ENCODE measurements around the gene TLN1. TPM values are rescaled to one million over a fixed set of nuclear protein-coding genes. Genes with fewer than 3 reads are reported as not detected.

The TLN1 gene
- polyA plus RNA-seq (2011; rRNA removed) (165 and 224 TPM in 2 replicates), polyA minus RNA-seq (2011; rRNA and poly(A)+ RNA removed) (900 and 1,135 TPM in 2 replicates)

DNA sequence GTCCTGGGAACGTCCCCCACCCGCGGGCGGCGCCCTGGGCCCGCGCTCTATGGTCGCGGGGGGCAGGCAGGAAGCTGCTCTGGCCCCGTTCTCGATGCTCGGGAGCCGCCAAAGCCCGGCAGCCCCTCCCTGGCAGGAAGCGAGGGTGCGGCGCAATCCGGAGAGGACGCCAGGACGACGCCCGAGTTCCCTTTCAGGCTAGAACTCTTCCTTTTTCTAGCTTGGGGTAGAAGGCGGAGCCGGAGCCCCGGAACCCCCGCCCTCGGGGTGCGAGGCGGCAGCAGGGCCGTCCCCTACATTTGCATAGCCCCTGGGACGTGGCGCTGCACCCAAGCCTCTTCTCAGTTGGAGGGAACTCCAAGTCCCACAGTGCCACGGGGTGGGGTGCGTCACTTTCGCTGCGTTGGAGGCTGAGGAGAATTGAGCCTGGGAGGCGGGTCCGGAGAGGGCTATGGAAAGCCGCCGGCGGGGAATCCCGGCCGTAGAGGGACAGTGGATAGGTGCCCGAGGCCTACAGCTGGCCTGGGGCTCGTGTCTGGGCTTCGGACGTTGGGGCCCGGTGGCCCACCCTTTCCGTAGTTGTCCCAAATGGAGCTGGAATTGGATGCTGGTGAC, at the start of gene TLN1, which contains the start of gene CREB3:
Gene TLN1 (minus strand): TSS at position 11 of the 615 bp plus-strand sequence. CDS start 6,501 bp downstream, outside the sequence.
Gene CREB3 (plus strand): TSS at position 482 of the 615 bp plus-strand sequence. CDS start 107 bp downstream, at position 589.
- Histone ChIP-seq H3K9me3 (ENCODE audit: control insufficient read depth, insufficient read depth, low read length) (no peaks in the 10 kb centered on the region; the same call in 1 of the 2 replicates), H3K27ac (ENCODE audit: low read depth, low read length) (peak within 1 kb of the TSS; percentile 92), H3K4me3 (ENCODE audit: low read depth, low read length) (peak within 1 kb of the TSS; percentile 98), H3K27me3 (ENCODE audit: control insufficient read depth, insufficient read depth, low read length) (no peaks in the 10 kb centered on the region)
- ChIA-PET CTCF (interaction anchor here (1.2 to 5.8 kb wide), 4 partner anchors 37 to 74 kb away, joined by 4 to 30 read pairs (median 19); partner anchors contain the start of genes CCDC107 and RMRP), POLR2A (interaction anchor here (0.5 to 3.7 kb wide), 27 partner anchors 9 to 174 kb away, joined by 3 to 58 read pairs (median 4); partner anchors contain the start of genes ARHGEF39, CA9, CCDC107 and GBA2)
- TF ChIP-seq, protein P1, sequence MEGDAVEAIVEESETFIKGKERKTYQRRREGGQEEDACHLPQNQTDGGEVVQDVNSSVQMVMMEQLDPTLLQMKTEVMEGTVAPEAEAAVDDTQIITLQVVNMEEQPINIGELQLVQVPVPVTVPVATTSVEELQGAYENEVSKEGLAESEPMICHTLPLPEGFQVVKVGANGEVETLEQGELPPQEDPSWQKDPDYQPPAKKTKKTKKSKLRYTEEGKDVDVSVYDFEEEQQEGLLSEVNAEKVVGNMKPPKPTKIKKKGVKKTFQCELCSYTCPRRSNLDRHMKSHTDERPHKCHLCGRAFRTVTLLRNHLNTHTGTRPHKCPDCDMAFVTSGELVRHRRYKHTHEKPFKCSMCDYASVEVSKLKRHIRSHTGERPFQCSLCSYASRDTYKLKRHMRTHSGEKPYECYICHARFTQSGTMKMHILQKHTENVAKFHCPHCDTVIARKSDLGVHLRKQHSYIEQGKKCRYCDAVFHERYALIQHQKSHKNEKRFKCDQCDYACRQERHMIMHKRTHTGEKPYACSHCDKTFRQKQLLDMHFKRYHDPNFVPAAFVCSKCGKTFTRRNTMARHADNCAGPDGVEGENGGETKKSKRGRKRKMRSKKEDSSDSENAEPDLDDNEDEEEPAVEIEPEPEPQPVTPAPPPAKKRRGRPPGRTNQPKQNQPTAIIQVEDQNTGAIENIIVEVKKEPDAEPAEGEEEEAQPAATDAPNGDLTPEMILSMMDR (IDR thresholded peaks at IDR 0.05; ENCODE audit: low read depth, low read length) = no peak
- DNase-seq (ENCODE audit: low read depth, low spot score) = peak; percentile 98

GRCh38 chr9:35781066-35781465, 49.1 kb upstream of the TLN1 start:
- DNase-seq (ENCODE audit: low read depth, low spot score) = no peak
- ChIA-PET POLR2A (no interaction called here), CTCF (interaction anchor here (1.5 kb wide), 1 partner anchor 10 kb away, joined by 9 read pairs; no protein-coding TSS in a partner anchor)
- TF ChIP-seq, protein P1 (IDR thresholded peaks at IDR 0.05; ENCODE audit: low read depth, low read length) = no peak
- Histone ChIP-seq H3K9me3 (ENCODE audit: control insufficient read depth, insufficient read depth, low read length) (no peaks in the 10 kb centered on the region), H3K27me3 (ENCODE audit: control insufficient read depth, insufficient read depth, low read length) (peaks cover 23% of the 10 kb centered on the region), H3K27ac (ENCODE audit: low read depth, low read length) (no peak overlapping the region), H3K4me3 (ENCODE audit: low read depth, low read length) (no peak overlapping the region)

GRCh38 chr9:35778496-35778895, 46.5 kb upstream of the TLN1 start:
- no peak for DNase-seq (ENCODE audit: low read depth, low spot score)
- no peak overlapping the region for H3K27ac ChIP-seq (ENCODE audit: low read depth, low read length)
- TF ChIP-seq, protein P1 (IDR thresholded peaks at IDR 0.05; ENCODE audit: low read depth, low read length) = no peak
- H3K4me3 ChIP-seq (ENCODE audit: low read depth, low read length) = no peak overlapping the region
- CTCF ChIA-PET = interaction anchor here (0.5 to 2.2 kb wide), 5 partner anchors 10 to 125 kb away, joined by 3 to 9 read pairs (median 8); no protein-coding TSS in a partner anchor
- H3K27me3 ChIP-seq (ENCODE audit: control insufficient read depth, insufficient read depth, low read length) = peaks cover 16% of the 10 kb centered on the region
- H3K9me3 ChIP-seq (ENCODE audit: control insufficient read depth, insufficient read depth, low read length) = no peaks in the 10 kb centered on the region
- POLR2A ChIA-PET = no interaction called here

- CTCF ChIA-PET = interaction anchor here (0.6 to 1.1 kb wide), 4 partner anchors 14 to 106 kb away, joined by 3 to 9 read pairs (median 4); partner anchors contain the start of gene HINT2
- POLR2A ChIA-PET = no interaction called here
- TF ChIP-seq, protein P1 (IDR thresholded peaks at IDR 0.05; ENCODE audit: low read depth, low read length) = no peak
These were observed 44.0 kb upstream of the TLN1 start for GRCh38 chr9:35776018-35776417.

More at GRCh38 chr9:35776018-35776417, 44.0 kb upstream of the TLN1 start:
- H3K4me3 ChIP-seq (ENCODE audit: low read depth, low read length) = no peak overlapping the region
- H3K9me3 ChIP-seq (ENCODE audit: control insufficient read depth, insufficient read depth, low read length) = no peaks in the 10 kb centered on the region
- DNase-seq (ENCODE audit: low read depth, low spot score) = no peak
- H3K27ac ChIP-seq (ENCODE audit: low read depth, low read length) = no peak overlapping the region
- peaks cover 14% of the 10 kb centered on the region for H3K27me3 ChIP-seq (ENCODE audit: control insufficient read depth, insufficient read depth, low read length)

Measured in AG04450 (cell line).